Keratinocyte (primary cell): ENCODE data around the gene C19orf25. TPM values are rescaled to one million over a fixed set of nuclear protein-coding genes. Genes with fewer than 3 reads are reported as not detected.

Source experiments
- DNase-seq: peaks from one replicate; pipeline ENCODE4 v3.0.0-alpha.2; 2011; ENCODE audit warnings: low read depth, missing footprints, low spot score
- FAIRE-seq: peaks from 2 replicates; lab custom pipeline; 2011; peaks lifted over from hg19 to GRCh38; lab: Jason Lieb, UNC
- H2AFZ ChIP-seq: 2 replicates; pipeline ENCODE4 v1.6.0; 2012; ENCODE audit warnings: low read length, control low read depth, inconsistent platforms; ENCODE audit not compliant: control insufficient read depth
- H3K27ac ChIP-seq: 2 replicates; pipeline ENCODE4 v1.5.1; 2011; ENCODE audit warnings: low read length; ENCODE audit not compliant: control insufficient read depth, insufficient read depth
- H3K27me3 ChIP-seq: 3 replicates; pipeline ENCODE4 v1.6.0; 2011; ENCODE audit warnings: low read length; ENCODE audit not compliant: control insufficient read depth, insufficient read depth; ENCODE audit errors: extremely low read depth
- H3K36me3 ChIP-seq, 2 experiments: 2 replicates in 1 of 2; 3 replicates in 1 of 2; pipeline ENCODE4 v1.5.1; 2011; ENCODE audit warnings: low read length in 2 of 2, mild to moderate bottlenecking in 1 of 2; ENCODE audit not compliant: control insufficient read depth in 2 of 2, insufficient read depth in 2 of 2; ENCODE audit errors: extremely low read depth in 1 of 2
- H3K4me1 ChIP-seq: 3 replicates; pipeline ENCODE4 v1.5.1; 2011; ENCODE audit warnings: low read length; ENCODE audit not compliant: control insufficient read depth, insufficient read depth; ENCODE audit errors: extremely low read depth
- H3K4me2 ChIP-seq: 3 replicates; pipeline ENCODE4 v1.6.0; 2011; ENCODE audit warnings: low read depth, low read length; ENCODE audit not compliant: control insufficient read depth, insufficient read depth; ENCODE audit errors: extremely low read depth
- H3K4me3 ChIP-seq, 3 experiments: fragments of 200-600 bp in 1 of 3; sonication (generic) in 1 of 3; 2 replicates in 2 of 3; 3 replicates in 1 of 3; pipeline ENCODE4 v1.5.1; 2011 to 2016; ENCODE audit warnings: low read length in 3 of 3, mild to moderate bottlenecking in 3 of 3, control low read depth in 2 of 3, inconsistent platforms in 1 of 3, low read depth in 1 of 3, mixed read lengths in 1 of 3, mixed run types in 1 of 3, moderate library complexity in 1 of 3; ENCODE audit not compliant: control insufficient read depth in 2 of 3, insufficient read depth in 2 of 3; ENCODE audit errors: extremely low read depth in 1 of 3
- H3K79me2 ChIP-seq: 2 replicates; pipeline ENCODE4 v1.6.0; 2012; ENCODE audit warnings: low read length; ENCODE audit not compliant: control insufficient read depth, insufficient read depth
- H3K9ac ChIP-seq: 3 replicates; pipeline ENCODE4 v1.6.0; 2011; ENCODE audit warnings: low read length; ENCODE audit not compliant: control insufficient read depth, insufficient read depth; ENCODE audit errors: extremely low read depth
- H3K9me1 ChIP-seq: 3 replicates; pipeline ENCODE4 v1.6.0; 2011; ENCODE audit warnings: low read length; ENCODE audit not compliant: control insufficient read depth, insufficient read depth; ENCODE audit errors: extremely low read depth
- H3K9me3 ChIP-seq: 2 replicates; pipeline ENCODE4 v1.5.1; 2012; ENCODE audit warnings: low read depth, low read length; ENCODE audit not compliant: control insufficient read depth
- H4K20me1 ChIP-seq: 3 replicates; pipeline ENCODE4 v1.6.0; 2011; ENCODE audit warnings: low read length; ENCODE audit not compliant: control insufficient read depth, insufficient read depth; ENCODE audit errors: extremely low read depth
- CTCF ChIP-seq, 3 experiments: IDR thresholded peaks in 1 of 3; conservative IDR thresholded peaks in 1 of 3; optimal IDR thresholded peaks in 1 of 3; 2 replicates in 2 of 3; 3 replicates in 1 of 3; pipeline versions ENCODE3 to v1.5.1; 2011; ENCODE audit warnings: low read length in 3 of 3, mild to moderate bottlenecking in 3 of 3, moderate library complexity in 2 of 3, control low read depth in 1 of 3, inconsistent platforms in 1 of 3; ENCODE audit not compliant: insufficient read depth in 2 of 3; ENCODE audit errors: extremely low read depth in 1 of 3
- EZH2 ChIP-seq: IDR thresholded peaks from one replicate; pipeline ENCODE4 v1.6.1; 2012; ENCODE audit warnings: inconsistent platforms, mild to moderate bottlenecking, low read length, moderate library complexity
- dilution Hi-C: fragments of 300-500 bp; cut with MboI; formaldehyde crosslinking; loops from one replicate; pipeline ENCODE4 v1.7.0; 2020; ENCODE audit warnings: low sequenced_read_pairs; ENCODE audit not compliant: extremely low pct_ligation_motif_present
- polyA plus RNA-seq, 5 experiments: library from polyadenylated mRNA; depleted of rRNA in 3 of 5; stranded (reverse) in 3 of 5; stranded (forward) in 1 of 5; unstranded in 1 of 5; fragments of >200 nt; gene quantifications; 1 replicate in 1 of 5; 2 replicates in 3 of 5; 3 replicates in 1 of 5; pipeline versions ENCODE4 v1.2.1 to v1.2.3, GENCODE V29; 2011 to 2012; ENCODE audit warnings: missing spikeins in 2 of 5, low read depth in 1 of 5, low replicate concordance in 1 of 5

Gene C19orf25
- polyA plus RNA-seq, 1 donor (not counting 4 experiments of a cell fraction or from before 2014, with no cell fraction given) = 11.2 TPM

- Histone ChIP-seq H4K20me1 (peaks cover 24% of the 10 kb centered on the region), H3K4me3 (peak overlapping the region; percentile 73 to 96 (median 88)), H3K36me3 (peaks cover 34 to 38% of the 10 kb centered on the region in 2 experiments), H3K27me3 (no peaks in the 10 kb centered on the region), H3K9ac (peak overlapping the region; percentile 94), H3K9me1 (no peaks in the 10 kb centered on the region), H3K9me3 (no peaks in the 10 kb centered on the region), H3K4me2 (peak overlapping the region; percentile 87), H3K27ac (peak overlapping the region; percentile 88), H3K79me2 (peaks cover 38% of the 10 kb centered on the region), H3K4me1 (peaks cover 15% of the 10 kb centered on the region), H2AFZ (no peak overlapping the region)
- FAIRE-seq (no peak), DNase-seq (no peak)
- dilution Hi-C loops = no loop called here
- no peak for TF ChIP-seq CTCF (optimal IDR thresholded peaks at IDR 0.05 in 1 of 3, IDR thresholded peaks at IDR 0.05 in 1 of 3, conservative IDR thresholded peaks at IDR 0.05 in 1 of 3; ENCODE audit: extremely low read depth in 1 of 3, insufficient read depth in 2 of 3, low read length in 3 of 3)
- no peak for TF ChIP-seq EZH2
Measured at GRCh38 chr19:1438933-1439354, 40.1 kb downstream of the C19orf25 start.

GRCh38 chr19:1438035-1438932 is 40.7 kb downstream of the C19orf25 start, which contains the start of gene RPS15:
RPS15 (plus strand) TSS chr19:1438396; CDS start chr19:1438426, 30 bp downstream.
- Histone ChIP-seq H3K27ac (peak within 1 kb of the TSS; percentile 88), H3K9me1 (no peaks in the 10 kb centered on the region), H3K27me3 (no peaks in the 10 kb centered on the region), H2AFZ (no peak within 1 kb of the TSS), H3K79me2 (peaks cover 40% of the 10 kb centered on the region), H3K4me1 (peaks cover 12% of the 10 kb centered on the region), H3K9me3 (no peaks in the 10 kb centered on the region), H3K4me3 (peak within 1 kb of the TSS; percentile 73 to 96 (median 88)), H3K4me2 (peak within 1 kb of the TSS; percentile 87), H3K9ac (peak within 1 kb of the TSS; percentile 94), H4K20me1 (peaks cover 22% of the 10 kb centered on the region), H3K36me3 (peaks cover 39 to 41% of the 10 kb centered on the region in 2 experiments)
- dilution Hi-C loops = no loop called here
- no peak for FAIRE-seq
- peak; percentile 81 to 98 (median 98) for TF ChIP-seq CTCF (optimal IDR thresholded peaks at IDR 0.05 in 1 of 3, IDR thresholded peaks at IDR 0.05 in 1 of 3, conservative IDR thresholded peaks at IDR 0.05 in 1 of 3; ENCODE audit: extremely low read depth in 1 of 3, insufficient read depth in 2 of 3, low read length in 3 of 3)
- no peak for TF ChIP-seq EZH2
- DNase-seq = peak; percentile 90
